Stimulated activated CD8-positive, alpha-beta memory T cell treated with anti-CD3 and anti-CD28 coated beads, Interleukin-7, amount 100 ng/mL, for 24 hours (primary cell): Measurements from ENCODE around the gene EVA1C.
"Not testable (repeated sequence)": the region's sequence is repeated elsewhere in the genome, so short reads cannot be mapped to it uniquely, and the experiment has no call there.

ENCODE experiments used
- DNase-seq: peaks from one replicate; pipeline ENCODE4 v3.0.0-alpha.2; 2020; ENCODE audit warnings: low read depth

Gene EVA1C

DNA sequence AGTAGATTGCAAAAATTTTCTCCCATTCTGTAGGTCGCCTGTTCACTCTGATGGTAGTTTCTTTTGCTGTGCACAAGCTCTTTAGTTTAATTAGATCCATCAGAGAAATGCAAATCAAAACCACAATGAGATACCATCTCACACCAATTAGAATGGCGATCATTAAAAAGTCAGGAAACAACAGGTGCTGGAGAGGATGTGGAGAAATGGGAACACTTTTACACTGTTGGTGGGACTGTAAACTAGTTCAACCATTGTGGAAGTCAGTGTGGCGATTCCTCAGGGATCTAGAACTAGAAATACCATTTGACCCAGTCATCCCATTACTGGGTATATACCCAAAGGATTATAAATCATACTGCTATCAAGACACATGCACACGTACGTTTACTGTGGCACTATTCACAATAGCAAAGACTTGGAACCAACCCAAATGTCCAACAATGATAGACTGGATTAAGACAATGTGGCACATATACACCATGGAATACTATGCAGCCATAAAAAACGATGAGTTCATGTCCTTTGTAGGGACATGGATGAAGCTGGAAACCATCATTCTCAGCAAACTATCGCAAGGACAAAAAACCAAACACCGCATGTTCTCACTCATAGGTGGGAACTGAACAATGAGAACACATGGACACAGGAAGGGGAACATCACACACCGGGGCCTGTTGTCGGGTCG is 21.8 kb upstream of the EVA1C start:
- DNase-seq: not testable (repeated sequence)

DNA sequence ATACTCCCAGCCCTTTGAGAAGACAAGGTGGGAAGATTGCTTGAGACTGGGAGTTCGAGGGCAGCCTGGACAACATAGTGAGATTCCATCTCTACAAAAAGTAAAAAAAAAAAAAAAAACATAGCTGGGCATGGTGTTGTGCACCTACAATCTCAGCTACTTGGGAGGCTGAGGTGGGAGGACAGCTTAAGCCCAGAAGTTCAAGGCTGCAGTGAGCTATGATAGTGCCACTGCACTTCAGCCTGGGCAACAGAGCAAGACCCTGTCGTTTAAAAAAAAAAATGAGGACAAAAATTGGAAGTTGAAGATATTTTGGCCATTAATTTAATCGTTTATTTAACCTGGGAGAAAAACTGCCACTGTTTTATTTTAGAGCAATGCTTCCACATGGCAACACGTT is 20.8 kb upstream of the EVA1C start:
- no peak for DNase-seq

DNA sequence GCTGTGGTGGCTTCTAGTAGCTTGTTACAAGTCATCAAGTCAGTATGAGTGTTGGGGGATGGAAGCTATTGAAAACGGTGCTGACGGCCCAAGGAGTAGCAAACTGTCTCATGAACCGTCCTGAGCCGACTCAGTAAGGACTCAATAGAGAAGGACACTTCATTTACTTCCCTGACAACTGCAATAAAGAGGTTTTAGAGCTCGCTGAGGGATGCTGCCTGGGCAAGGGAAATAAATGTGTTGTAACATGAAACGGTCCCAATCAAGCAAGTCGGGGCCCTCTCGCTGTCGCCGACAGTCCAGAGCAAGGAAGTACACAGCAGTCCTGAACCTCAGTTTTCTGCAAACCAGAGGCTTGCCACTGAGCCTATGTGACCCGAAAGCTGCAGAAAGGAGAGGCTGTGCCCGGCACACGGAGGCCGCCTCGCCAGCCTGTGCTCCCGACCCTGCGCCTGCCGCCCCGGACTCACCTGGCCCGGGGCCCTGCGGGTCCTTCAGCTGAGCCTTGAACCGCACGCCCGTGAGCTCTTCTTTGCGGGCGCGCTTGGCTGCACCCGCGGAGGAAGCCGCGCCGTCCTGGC is 20.1 kb upstream of the EVA1C start:
- DNase-seq: no peak

DNA sequence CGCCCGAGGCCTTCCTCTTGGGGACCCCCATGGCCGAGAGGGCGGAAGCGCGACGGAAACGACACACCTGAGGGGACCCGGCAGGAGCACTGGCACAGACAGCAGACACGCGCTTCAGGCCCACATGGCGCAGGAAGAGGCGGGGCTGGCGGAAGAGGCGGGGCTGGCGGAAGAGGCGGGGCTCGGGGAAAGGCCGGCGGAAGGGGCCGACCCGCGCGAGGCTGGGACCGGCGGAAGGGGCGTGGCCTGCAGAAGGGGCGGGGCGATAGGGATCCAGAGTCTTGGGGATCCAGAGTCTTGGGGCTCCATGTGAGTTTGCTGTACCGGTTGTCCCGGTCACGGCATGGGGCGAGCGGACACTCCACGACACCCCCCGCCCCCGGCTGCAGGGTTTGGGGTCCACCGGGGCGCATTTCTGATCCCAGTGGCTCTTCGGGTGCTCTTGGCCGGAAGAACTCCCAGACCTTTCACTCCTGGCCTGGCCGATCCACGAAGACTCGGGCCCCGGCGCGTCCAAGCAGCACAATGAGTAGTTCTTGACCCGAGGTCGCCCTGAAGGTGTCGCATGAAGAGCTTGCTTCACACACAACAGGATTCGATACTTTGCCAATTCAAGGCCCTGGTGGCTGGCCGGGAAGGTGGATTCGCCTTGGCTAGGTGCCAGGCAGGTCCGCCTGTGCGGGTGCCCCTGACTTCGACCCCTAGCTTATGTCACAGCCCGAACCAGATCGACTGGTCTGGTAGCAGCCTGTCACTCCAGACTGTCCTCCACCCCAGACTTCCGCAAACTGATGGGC is 19.4 kb upstream of the EVA1C start, which contains the start of gene URB1:
TSS of gene URB1 (minus strand) at position 133 of the 797 bp plus-strand sequence. CDS start at position 31, 102 bp downstream.
- DNase-seq: peak; percentile 96

DNA sequence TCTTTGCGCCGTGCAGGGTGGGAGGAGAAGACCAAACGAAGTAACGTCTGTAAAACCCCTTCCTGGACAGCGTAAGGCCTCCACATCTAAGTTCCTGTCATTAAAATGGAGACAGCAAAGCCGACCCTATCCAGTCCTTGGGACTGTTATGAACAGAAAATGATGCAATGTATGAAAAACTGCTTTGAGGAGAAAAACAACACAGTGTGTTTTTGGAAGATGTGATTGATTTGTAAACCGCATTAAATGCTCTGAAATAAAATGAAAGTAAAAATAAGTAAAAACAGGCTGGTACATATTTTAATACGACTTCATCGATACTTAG is 18.9 kb upstream of the EVA1C start:
- DNase-seq: no peak

DNA sequence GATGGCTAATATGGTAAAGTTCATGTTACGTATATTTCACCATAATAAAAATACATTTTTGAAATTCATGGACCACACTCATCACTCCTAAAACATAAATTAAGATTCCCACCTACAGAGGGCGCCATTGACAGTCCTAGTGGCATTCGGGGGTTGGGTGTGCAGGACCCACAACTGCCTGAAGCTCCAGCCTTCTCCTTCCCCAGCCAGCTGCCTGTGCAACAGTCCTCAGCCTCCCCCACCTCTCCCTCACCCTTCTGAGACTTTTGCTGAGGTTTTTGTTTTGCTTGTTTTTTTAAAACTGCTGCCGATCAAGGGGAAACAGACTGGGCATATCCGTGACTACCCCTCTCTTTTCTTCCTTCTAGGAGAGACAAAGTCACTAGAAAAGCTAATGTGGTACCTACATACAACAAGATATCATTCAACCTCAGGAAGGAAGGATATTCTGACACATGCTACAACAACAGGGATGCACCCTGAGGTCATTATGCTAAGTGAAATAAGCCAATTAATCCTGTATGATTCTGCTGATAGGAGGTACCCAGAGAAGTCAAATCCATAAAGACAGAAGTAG is 9.2 kb upstream of the EVA1C start:
- no peak for DNase-seq

DNA sequence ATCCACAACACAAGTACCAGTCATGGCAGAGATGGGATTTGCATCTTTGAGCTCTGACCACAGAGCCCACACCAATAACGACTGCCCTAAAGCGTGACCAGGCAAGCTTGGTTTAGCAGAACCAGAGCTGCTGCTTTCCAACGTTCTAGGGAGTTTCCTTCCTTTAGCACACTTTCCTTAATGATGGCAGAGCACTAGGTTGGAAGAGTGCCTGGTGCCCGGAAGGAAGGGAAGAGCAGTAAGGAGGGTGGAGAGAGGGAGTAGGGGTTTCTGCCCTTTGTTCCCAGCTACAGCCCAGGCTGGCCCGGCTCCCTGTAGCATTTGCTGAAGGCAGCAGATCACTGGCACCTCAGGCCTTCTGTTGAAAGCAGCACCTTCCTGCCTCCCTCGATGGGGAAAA is 6.1 kb upstream of the EVA1C start:
- DNase-seq: no peak

DNA sequence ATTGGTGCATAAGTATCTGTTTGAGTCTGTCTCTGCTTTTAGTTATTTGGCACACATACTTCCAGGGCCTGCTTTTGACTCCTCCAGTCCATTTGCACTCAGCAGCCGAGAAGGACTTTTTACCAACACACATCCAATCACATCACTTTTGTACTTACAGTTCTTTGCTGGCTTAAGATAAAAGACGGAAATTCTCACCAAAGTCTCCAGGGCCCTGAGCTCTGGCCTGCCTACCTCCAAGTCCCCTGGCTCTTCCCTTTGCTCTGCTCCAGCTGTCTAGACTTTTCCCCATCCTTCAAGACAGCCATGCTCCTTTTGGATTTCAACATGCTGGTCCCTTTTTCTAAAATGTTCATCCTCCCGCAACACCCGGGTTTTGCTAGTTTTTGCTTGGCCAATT is 2.2 kb upstream of the EVA1C start:
- no peak for DNase-seq

DNA sequence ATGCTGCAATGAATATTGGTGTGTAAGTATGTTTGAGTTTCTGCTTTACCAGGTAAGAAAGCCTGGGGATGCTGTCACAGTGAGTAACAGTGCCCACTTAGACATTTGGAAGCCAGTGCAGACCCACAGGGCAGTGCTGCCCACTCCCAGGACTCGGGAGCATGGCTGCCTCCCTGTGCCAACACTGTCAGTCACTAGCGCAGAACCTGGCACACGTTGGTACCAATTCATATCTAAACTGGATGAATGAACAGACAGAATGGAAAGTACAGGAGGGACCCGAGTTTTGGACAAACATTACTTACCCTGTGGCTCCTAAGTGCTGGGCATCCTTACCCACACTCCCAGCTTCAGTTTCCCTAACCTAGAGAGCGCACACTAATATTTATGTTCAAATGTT is 1.6 kb upstream of the EVA1C start:
- no peak for DNase-seq

DNA sequence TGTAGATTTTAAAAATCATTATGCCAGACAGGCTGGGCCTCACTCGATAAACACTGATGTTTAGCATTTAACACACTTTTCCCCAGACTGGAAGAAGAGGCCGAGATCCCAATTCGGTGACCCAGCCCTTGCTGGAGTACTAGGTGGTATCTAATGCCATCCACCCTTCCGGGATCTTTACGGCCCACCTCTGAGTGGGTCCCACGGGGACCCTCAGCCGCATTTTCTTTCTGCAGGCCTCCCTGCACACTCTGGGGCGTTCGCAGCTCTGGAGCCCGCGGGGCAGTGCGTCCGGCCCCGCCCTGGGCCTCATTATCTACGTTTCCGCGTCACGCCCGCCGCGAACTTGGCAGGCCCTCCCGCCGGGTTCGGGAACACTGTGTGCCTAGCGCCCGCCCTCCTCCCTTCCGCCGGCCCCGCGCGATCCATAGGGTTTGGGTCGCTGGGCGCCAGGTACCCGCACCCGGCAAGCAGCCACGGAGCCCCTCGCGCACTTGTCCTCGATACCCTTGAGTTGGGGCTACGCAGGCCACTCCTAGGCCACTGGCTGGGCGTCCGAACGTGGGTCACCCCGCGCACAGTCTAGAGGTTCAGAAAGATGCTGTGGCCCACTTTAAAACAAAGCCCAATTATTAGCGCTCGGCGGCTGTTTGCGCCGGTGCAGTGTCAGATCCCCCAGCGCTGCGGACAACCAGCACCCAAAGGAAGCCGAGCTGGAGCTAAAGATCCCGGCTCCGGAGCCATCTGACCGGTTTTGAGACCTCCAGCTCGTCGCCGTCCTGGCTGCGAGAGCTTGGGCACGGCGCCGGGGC is 950 bp upstream of the EVA1C start:
- peak; percentile 54 for DNase-seq

DNA sequence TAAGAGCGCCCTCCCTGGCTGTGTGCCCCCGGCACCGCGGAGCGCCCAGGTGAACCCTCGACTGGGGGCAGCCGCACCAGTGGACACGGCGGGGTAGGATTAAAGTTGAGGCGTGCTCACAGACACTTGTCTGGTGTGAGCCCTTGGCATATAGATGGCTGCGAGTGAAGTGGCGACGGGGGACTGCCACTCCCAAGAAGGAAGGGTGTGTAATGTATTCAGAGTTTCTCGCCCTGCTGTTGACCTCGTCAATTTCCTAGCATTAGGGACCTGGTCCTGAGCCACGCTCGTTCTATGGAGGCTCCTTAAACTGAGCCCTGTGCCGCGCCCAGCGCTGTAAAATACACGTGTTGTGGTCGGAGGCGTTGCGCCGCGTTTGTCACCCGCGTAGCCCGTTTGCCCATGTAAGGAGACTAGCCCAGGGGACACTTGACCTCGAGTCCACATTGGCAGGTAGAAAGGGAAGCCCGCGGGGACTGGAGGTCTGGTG is 554 bp downstream of the EVA1C start:
- DNase-seq: no peak

DNA sequence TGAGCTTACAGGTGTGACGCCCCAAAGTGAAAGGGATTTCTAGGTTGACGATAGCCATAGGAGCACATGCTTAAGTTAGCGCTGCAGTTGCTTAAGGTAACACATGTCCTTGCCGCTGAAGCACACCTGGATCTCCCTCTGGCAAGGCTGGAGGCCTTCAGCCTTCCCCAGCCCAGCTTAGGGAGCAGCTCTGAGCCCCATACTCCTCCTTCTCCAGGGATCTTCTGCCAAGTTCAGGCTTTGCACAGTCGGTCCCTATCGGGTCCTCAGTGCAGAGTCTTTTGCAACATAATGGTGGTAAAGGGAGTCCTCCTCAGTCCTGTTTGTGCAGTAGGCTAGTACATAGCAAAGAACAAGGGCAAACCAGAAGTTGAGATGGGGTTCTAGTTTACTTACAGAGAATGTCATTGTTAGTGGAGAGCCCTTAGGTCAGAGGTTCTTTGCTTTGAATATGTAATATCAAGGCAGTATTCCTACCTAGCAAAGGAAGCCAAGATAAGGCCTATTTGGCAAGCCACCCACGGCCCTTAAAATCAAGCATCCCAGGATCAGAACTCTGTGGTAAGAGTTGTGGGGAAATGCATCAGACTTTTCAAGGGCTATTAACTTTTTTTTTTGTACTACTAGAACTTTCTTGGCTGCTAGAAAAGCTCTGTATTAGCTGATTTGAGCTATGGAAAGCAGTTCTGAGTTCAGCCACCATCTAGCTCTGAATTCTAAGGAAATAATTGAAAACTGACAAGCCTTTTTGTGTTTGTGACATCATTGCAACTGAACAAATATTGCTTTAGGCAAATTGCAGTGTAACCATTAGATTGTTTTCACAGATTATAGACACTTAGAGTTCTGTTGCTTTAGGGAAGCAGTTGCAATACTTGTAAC is 1.4 kb downstream of the EVA1C start:
- DNase-seq: no peak

DNA sequence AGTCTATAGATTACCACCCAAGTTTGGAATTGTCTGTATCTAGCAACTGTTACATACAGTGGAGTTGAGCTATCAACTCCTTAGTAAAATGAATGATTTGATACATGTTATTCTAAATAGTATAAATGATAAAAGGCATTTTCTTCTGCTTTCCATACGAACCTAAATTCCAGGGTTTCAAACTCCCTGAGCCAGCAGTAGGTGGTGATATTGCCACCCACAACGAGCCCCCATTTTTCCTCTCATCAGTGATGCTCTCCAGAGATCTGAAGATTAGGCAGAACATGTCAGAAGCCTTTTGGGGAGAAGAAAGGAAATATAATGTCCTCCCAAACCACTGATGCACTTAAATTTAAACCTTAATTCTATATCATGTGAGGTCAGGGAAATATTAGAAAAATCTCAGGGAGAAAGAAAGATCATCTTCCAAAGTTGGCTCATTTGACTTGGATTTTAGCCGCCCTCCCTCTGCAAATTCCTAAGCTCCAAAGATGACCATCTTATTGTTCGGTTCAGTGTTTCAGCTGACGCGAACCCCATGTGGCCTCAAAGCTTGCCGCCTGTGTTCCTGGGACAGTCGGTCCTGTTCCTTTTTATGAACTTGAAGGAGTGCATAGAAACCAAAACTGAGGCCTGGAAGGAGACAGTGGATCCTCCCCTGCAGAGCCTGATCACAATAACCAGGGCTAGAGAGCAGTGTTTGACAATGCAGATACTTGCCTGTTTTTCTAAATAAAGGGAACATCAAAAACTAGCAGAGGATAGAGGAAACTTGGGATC is 2.3 kb downstream of the EVA1C start:
- no peak for DNase-seq

DNA sequence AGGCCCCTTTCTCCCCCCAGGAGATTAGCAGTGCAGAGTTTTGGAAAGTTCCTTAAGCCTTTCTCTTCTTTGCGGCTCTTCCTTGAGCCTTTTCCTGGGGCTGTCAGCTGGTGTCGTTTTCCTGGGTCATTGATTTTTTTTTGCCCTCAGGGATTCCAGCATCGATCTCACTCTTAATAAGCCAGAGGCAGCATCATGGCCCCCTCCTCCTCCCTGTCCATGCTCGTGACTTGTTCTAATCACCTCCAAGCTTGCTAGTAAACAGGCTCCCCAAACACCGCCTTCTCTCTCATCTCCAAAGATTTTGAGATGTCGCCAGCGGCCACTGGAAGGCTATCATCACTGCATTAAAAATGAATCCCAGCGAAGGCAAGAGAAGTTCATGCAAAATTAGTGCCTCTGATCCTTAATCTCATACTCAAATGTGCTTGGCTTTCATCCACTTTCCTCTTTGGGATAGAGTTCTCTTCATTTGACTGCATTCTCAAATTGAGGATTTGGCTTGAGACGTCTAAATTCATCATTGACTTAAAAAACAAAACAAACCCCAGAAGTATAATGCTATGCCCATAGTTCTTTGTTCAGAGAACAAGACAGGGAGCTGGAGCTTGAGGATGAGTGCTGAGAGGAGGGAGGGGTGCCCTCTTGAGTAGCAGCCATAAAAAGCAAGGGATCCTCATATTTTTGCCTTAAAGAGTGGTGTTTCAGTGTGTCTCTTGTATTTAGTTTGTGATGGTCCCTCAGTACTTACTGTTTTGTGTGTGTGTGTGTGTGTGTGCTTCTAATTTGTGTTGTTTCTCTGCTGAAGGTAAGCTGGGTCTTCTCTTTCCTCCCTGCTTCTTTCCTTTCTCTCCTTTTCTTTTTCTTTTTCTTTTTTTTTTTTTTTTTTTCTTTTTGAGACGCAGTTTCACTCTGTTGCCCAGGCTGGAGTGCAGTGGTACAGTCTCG is 3.2 kb downstream of the EVA1C start:
- DNase-seq: no peak

DNA sequence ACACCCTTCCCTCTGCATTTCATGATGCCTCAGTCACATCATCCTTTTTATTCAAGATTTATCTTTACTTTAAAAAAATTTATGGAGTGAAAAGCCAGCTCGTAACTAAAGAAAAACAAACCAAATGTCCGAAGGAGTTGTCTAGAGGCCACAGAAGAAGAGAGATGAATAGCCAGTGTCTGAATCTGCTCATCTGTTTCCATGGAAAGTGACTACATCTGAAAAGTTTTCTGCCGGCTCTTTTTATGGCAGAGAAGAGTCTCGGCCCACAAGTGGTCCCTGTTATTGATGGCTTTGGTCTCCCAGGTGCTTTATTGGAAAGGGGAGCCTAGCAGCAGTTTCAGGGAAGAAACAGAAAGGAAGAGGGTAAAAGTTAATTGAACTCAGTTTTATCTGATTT is 5.6 kb downstream of the EVA1C start:
- no peak for DNase-seq

DNA sequence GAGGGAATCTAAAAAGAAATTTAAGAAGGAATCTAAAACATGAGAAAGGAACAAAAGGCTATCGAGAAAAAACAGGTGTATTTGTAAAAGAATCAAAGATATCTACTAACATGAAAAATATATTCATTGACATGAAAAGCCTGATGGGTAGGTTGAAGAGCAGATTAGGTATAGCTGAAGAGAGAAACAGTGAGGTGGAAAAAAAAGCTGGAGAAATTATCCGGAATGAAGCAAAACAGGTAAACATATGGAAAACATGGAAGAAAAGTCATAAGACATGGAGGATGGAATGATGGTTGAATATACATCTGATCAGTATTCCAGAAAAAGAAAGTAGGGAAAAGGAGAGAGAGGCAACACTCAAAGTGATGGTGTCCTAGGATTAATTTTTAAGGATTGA is 9.6 kb downstream of the EVA1C start:
- DNase-seq: no peak

DNA sequence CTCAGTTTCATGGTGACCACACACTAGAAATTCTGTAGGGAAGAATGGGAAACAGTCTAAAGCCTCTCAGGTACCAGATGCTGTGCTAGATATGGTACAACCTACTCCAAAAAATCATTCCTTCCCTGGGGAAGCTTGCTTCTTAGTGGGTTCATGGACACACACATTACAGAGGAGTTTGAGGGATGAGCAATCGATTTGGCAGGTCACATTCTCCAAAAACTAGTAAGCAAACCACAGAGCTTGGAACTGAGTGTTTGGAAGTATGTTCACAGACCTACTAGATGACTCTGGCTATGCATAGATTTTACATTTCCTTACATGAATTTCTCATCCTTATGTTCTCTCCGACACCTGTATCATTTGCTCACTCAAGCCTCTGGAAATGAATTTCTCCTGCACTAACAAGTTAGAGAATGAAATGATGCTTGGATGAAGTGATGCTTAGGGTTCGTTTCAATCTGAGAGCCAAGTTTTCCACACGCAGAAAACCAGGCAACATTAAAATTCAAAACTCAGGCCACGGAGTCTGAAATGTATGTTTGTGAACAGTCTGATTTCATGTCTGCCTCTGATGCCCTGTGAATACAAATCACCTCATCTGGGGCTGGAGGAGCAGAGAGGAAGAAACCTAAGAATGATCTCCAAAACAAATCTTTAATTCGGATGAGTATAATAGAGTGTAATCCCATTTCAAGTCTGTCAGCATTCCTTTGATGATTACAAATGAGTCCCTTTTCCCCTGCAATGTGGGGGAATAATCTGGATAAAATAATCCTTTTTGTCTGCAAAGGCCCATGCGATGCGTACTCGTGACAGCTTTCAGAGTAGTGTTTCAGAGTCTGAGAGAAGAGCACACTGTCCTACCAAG is 11.0 kb downstream of the EVA1C start:
- no peak for DNase-seq

DNA sequence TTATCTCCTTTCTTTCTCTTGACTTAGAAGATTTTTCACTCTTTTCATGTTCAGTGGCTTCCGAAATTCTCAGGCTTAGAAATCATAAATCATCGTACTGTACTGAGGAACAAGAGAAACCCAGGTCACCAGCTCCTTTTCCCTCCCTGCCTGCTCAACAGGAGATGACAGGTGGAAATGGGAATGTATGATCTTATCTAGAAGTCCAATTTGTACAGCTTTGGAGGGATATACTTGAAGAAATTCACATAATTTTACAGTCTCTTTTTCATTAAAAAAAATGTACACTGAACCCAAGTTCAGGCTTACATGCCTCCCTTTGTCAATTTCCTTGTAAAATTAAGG is 11.7 kb downstream of the EVA1C start:
- no peak for DNase-seq
